Fibroblast of lung (primary cell): ENCODE measurements around the gene ELFN2. TPM values are rescaled to one million over a fixed set of nuclear protein-coding genes. Genes with fewer than 3 reads are reported as not detected.

Source experiments
- DNase-seq, 2 donors: peaks; one replicate each; pipeline versions ENCODE4 v3.0.0 to v3.0.0-alpha.2; 2010; ENCODE audit warnings: low read depth in 2 of 2
- H2AFZ ChIP-seq: 2 replicates; pipeline ENCODE4 v1.5.1; 2012; ENCODE audit warnings: low read length, control low read depth, inconsistent platforms
- H3K27ac ChIP-seq: 2 replicates; pipeline ENCODE4 v1.5.1; 2011; ENCODE audit warnings: low read length, control low read depth; ENCODE audit not compliant: insufficient read depth
- H3K27me3 ChIP-seq: 2 replicates; pipeline ENCODE4 v1.5.1; 2011; ENCODE audit warnings: mild to moderate bottlenecking, low read length; ENCODE audit not compliant: control insufficient read depth, insufficient read depth
- H3K36me3 ChIP-seq: 2 replicates; pipeline ENCODE4 v1.5.1; 2011; ENCODE audit warnings: low read length; ENCODE audit not compliant: control insufficient read depth, insufficient read depth
- H3K4me1 ChIP-seq: 2 replicates; pipeline ENCODE4 v1.5.1; 2011; ENCODE audit warnings: low read length; ENCODE audit not compliant: control insufficient read depth, insufficient read depth; ENCODE audit errors: extremely low read depth
- H3K4me2 ChIP-seq: 2 replicates; pipeline ENCODE4 v1.5.1; 2011; ENCODE audit warnings: low read length, control low read depth; ENCODE audit not compliant: insufficient read depth; ENCODE audit errors: extremely low read depth
- H3K4me3 ChIP-seq, 4 experiments: fragments of 200-600 bp in 1 of 4; sonication (generic) in 1 of 4; replicated peaks in 1 of 4; 2 replicates each; pipeline ENCODE4 v1.5.1; 2011 to 2016; ENCODE audit warnings: low read length in 4 of 4, low read depth in 3 of 4, mild to moderate bottlenecking in 3 of 4, control low read depth in 2 of 4, inconsistent platforms in 1 of 4, mixed read lengths in 1 of 4; ENCODE audit not compliant: insufficient read depth in 1 of 4; ENCODE audit errors: control extremely low read depth in 1 of 4
- H3K79me2 ChIP-seq: 2 replicates; pipeline ENCODE4 v1.5.1; 2012; ENCODE audit warnings: mild to moderate bottlenecking, low read length, inconsistent platforms; ENCODE audit not compliant: control insufficient read depth, insufficient read depth
- H3K9ac ChIP-seq: 2 replicates; pipeline ENCODE4 v1.5.1; 2011; ENCODE audit warnings: mild to moderate bottlenecking, low read length, control low read depth; ENCODE audit not compliant: insufficient read depth
- H3K9me3 ChIP-seq: 2 replicates; pipeline ENCODE4 v1.5.1; 2012; ENCODE audit warnings: low read depth, low read length; ENCODE audit not compliant: control insufficient read depth, insufficient read depth
- H4K20me1 ChIP-seq: 2 replicates; pipeline ENCODE4 v1.5.1; 2011; ENCODE audit warnings: low read length; ENCODE audit not compliant: control insufficient read depth, insufficient read depth; ENCODE audit errors: extremely low read depth
- CTCF ChIP-seq, 2 donors: IDR thresholded peaks in 1 of 2; conservative IDR thresholded peaks in 1 of 2; 1 replicate in 1 of 2; 2 replicates in 1 of 2; pipeline ENCODE4 v1.5.1; 2011 to 2012; ENCODE audit warnings: low read length in 2 of 2, control low read depth in 1 of 2, inconsistent platforms in 1 of 2, low read depth in 1 of 2, mild to moderate bottlenecking in 1 of 2
- EZH2 ChIP-seq: IDR thresholded peaks from 2 replicates; pipeline ENCODE4 v1.5.1; 2012; ENCODE audit warnings: low read length, control low read depth, mild to moderate bottlenecking; ENCODE audit errors: missing control alignments
- polyA plus RNA-seq, 2 donors: library from polyadenylated mRNA; depleted of rRNA in 1 of 2; stranded (reverse) in 1 of 2; unstranded in 1 of 2; fragments of >200 nt; gene quantifications; 2 replicates each; pipeline ENCODE4 v1.2.1, GENCODE V29; 2011 to 2012; ENCODE audit warnings: missing spikeins in 1 of 2
- total RNA-seq: library from RNA; depleted of rRNA; stranded (reverse); fragments of >200 nt; gene quantifications from 2 replicates; pipeline ENCODE4 v1.2.1, GENCODE V29; 2014

ELFN2 gene
- total and polyA plus RNA-seq, 2 donors (not counting 1 experiment from before 2014, with no cell fraction given), result under 0.01 to 0.02 TPM

- Histone ChIP-seq H3K4me3 (no peak overlapping the region), H3K79me2 (no peaks in the 10 kb centered on the region), H3K27ac (no peak overlapping the region), H3K4me1 (no peaks in the 10 kb centered on the region), H3K9me3 (no peaks in the 10 kb centered on the region), H3K9ac (no peak overlapping the region), H3K4me2 (no peak overlapping the region), H3K36me3 (no peaks in the 10 kb centered on the region), H4K20me1 (no peaks in the 10 kb centered on the region), H2AFZ (no peak overlapping the region), H3K27me3 (peaks cover 36% of the 10 kb centered on the region)
- DNase-seq, result no peak
- TF ChIP-seq EZH2 (no peak), CTCF (conservative IDR thresholded peaks at IDR 0.05 in 1 of 2, IDR thresholded peaks at IDR 0.05 in 1 of 2; ENCODE audit: low read depth in 1 of 2, low read length in 2 of 2) (no peak)
These were observed 10.9 kb downstream of the ELFN2 start for GRCh38 chr22:37416389-37416788.

GRCh38 chr22:37415210-37415609 is 12.1 kb downstream of the ELFN2 start:
- H3K4me3 ChIP-seq, result no peak overlapping the region
- no peaks in the 10 kb centered on the region for H4K20me1 ChIP-seq
- no peak for TF ChIP-seq EZH2
- H3K27me3 ChIP-seq, result peaks cover 25% of the 10 kb centered on the region
- H2AFZ ChIP-seq, result no peak overlapping the region
- H3K4me2 ChIP-seq, result no peak overlapping the region
- no peak for DNase-seq
- no peaks in the 10 kb centered on the region for H3K36me3 ChIP-seq
- no peaks in the 10 kb centered on the region for H3K4me1 ChIP-seq
- H3K9me3 ChIP-seq, result no peaks in the 10 kb centered on the region
- no peak overlapping the region for H3K27ac ChIP-seq
- H3K9ac ChIP-seq, result no peak overlapping the region
- no peaks in the 10 kb centered on the region for H3K79me2 ChIP-seq

GRCh38 chr22:37414288-37414687 is 13.0 kb downstream of the ELFN2 start:
- H3K27ac ChIP-seq, result no peak overlapping the region
- H3K79me2 ChIP-seq, result no peaks in the 10 kb centered on the region
- TF ChIP-seq CTCF (conservative IDR thresholded peaks at IDR 0.05 in 1 of 2, IDR thresholded peaks at IDR 0.05 in 1 of 2; ENCODE audit: low read depth in 1 of 2, low read length in 2 of 2) (no peak), EZH2 (no peak)
- H3K9me3 ChIP-seq, result no peaks in the 10 kb centered on the region
- no peaks in the 10 kb centered on the region for H3K36me3 ChIP-seq
- no peak overlapping the region for H2AFZ ChIP-seq
- no peaks in the 10 kb centered on the region for H4K20me1 ChIP-seq
- no peak overlapping the region for H3K4me2 ChIP-seq
- DNase-seq, result no peak
- peaks cover 20% of the 10 kb centered on the region for H3K27me3 ChIP-seq
- no peaks in the 10 kb centered on the region for H3K4me1 ChIP-seq
- no peak overlapping the region for H3K9ac ChIP-seq
- no peak overlapping the region for H3K4me3 ChIP-seq
